ENCODE data around the gene JSRP1.

- TF ChIP-seq POLR2A (IDR thresholded peaks at IDR 0.05) (no peak), CTCF (IDR thresholded peaks at IDR 0.05) (no peak)
Measured at GRCh38 chr19:2246801-2247361, 9.3 kb downstream of the JSRP1 start.
